Osteocyte (in vitro differentiated cells): Measurements from ENCODE around the gene RPL18. TPM values are rescaled to one million over a fixed set of nuclear protein-coding genes. Genes with fewer than 3 reads are reported as not detected.

Experiments used
- DNase-seq: peaks from one replicate; pipeline ENCODE4 v3.0.0; 2021; ENCODE audit warnings: mixed read lengths; ENCODE audit not compliant: unreplicated experiment; ENCODE audit errors: extremely low spot score
- H3K27ac Mint-ChIP-seq: one replicate; pipeline ENCODE4 v1.8.0; 2021; ENCODE audit warnings: mild to moderate bottlenecking, mixed read lengths; ENCODE audit not compliant: unreplicated experiment
- H3K27me3 Mint-ChIP-seq: one replicate; pipeline ENCODE4 v1.8.0; 2021; ENCODE audit warnings: mixed read lengths; ENCODE audit not compliant: unreplicated experiment
- H3K36me3 Mint-ChIP-seq: one replicate; pipeline ENCODE4 v1.8.0; 2021; ENCODE audit warnings: mixed read lengths; ENCODE audit not compliant: unreplicated experiment
- H3K4me1 Mint-ChIP-seq: one replicate; pipeline ENCODE4 v1.8.0; 2021; ENCODE audit warnings: mixed read lengths; ENCODE audit not compliant: unreplicated experiment
- H3K4me3 Mint-ChIP-seq: one replicate; pipeline ENCODE4 v1.8.0; 2021; ENCODE audit warnings: mild to moderate bottlenecking, moderate library complexity, mixed read lengths; ENCODE audit not compliant: unreplicated experiment
- H3K9me3 Mint-ChIP-seq: one replicate; pipeline ENCODE4 v1.8.0; 2021; ENCODE audit warnings: mixed read lengths; ENCODE audit not compliant: unreplicated experiment
- CTCF ChIP-seq: fragments of 200-600 bp; sonication (generic); IDR thresholded peaks from 2 replicates; pipeline ENCODE4 v1.5.0; 2021; ENCODE audit warnings: antibody characterized with exemption, mild to moderate bottlenecking, moderate library complexity
- total RNA-seq: library from RNA; stranded (reverse); gene quantifications from 2 replicates; pipeline ENCODE4 v1.2.1, GENCODE V29; 2021

RPL18 gene
- total RNA-seq, 1 donor from 2014 or later, result 1,287 TPM

- no peak overlapping the region for H3K27ac Mint-ChIP-seq
- H3K36me3 Mint-ChIP-seq, result no peaks in the 10 kb centered on the region
- TF ChIP-seq CTCF, result no peak
- no peak for DNase-seq
- no peak overlapping the region for H3K4me3 Mint-ChIP-seq
- no peaks in the 10 kb centered on the region for H3K4me1 Mint-ChIP-seq
- H3K27me3 Mint-ChIP-seq, result peaks cover 4% of the 10 kb centered on the region
- no peaks in the 10 kb centered on the region for H3K9me3 Mint-ChIP-seq
Observed at GRCh38 chr19:48596679-48597465, 22.1 kb downstream of the RPL18 start.

GRCh38 chr19:48596237-48596636 is 22.7 kb downstream of the RPL18 start:
- H3K27ac Mint-ChIP-seq, result no peak overlapping the region
- H3K27me3 Mint-ChIP-seq, result peaks cover 4% of the 10 kb centered on the region
- no peaks in the 10 kb centered on the region for H3K36me3 Mint-ChIP-seq
- H3K4me1 Mint-ChIP-seq, result no peaks in the 10 kb centered on the region
- DNase-seq, result no peak
- no peaks in the 10 kb centered on the region for H3K9me3 Mint-ChIP-seq
- TF ChIP-seq CTCF, result no peak
- H3K4me3 Mint-ChIP-seq, result no peak overlapping the region

DNA sequence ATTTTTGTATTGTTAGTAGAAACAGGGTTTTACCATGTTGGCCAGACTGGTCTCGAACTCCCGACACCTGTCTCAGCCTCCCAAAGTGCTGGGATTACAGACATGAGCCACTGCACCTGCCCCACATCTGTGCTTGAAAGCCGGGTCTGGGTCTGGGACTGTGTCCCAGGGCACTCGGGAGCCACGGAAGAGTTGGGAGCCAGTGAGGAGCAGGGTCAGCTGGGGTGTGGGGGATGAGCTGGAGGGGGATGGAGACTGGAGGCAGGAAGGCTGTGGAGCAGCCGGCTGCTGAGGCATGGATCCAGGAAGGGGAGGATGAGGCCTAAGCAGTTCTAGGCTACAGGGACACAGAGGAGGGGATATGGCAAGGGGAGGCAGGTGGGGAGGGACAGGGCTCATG is 23.1 kb downstream of the RPL18 start:
- Mint-ChIP-seq H3K9me3 (no peaks in the 10 kb centered on the region), H3K27ac (no peak overlapping the region), H3K27me3 (peaks cover 4% of the 10 kb centered on the region), H3K36me3 (no peaks in the 10 kb centered on the region), H3K4me3 (no peak overlapping the region), H3K4me1 (no peaks in the 10 kb centered on the region)
- DNase-seq, result no peak
- no peak for TF ChIP-seq CTCF

GRCh38 chr19:48595171-48595570 is 23.8 kb downstream of the RPL18 start:
- Mint-ChIP-seq H3K9me3 (no peaks in the 10 kb centered on the region), H3K27ac (no peak overlapping the region), H3K36me3 (no peaks in the 10 kb centered on the region), H3K4me1 (peaks cover 2% of the 10 kb centered on the region), H3K4me3 (no peak overlapping the region), H3K27me3 (peaks cover 4% of the 10 kb centered on the region)
- DNase-seq, result no peak
- TF ChIP-seq CTCF, result no peak

- no peak for DNase-seq
- Mint-ChIP-seq H3K27ac (no peak overlapping the region), H3K27me3 (no peaks in the 10 kb centered on the region), H3K4me3 (no peak overlapping the region), H3K36me3 (no peaks in the 10 kb centered on the region), H3K4me1 (peaks cover 9% of the 10 kb centered on the region), H3K9me3 (no peaks in the 10 kb centered on the region)
- no peak for TF ChIP-seq CTCF
Observed at GRCh38 chr19:48591021-48591420, 28.0 kb downstream of the RPL18 start.
